Thymus (tissue), 11 donors: ENCODE results near the gene IL2RG. TPM values are rescaled to one million over a fixed set of nuclear protein-coding genes. Genes with fewer than 3 reads are reported as not detected.
A peak's percentile ranks its signal among the peaks of the same experiment; 100 is the strongest.

Source experiments
- DNase-seq, 9 donors: peaks; one replicate each; pipeline ENCODE4 v3.0.0-alpha.2; 2013; ENCODE audit warnings: low spot score in 9 of 9, low read depth in 6 of 9, missing footprints in 1 of 9
- H3K27ac ChIP-seq, 2 donors: one replicate each; pipeline ENCODE4 v1.5.1; 2013; ENCODE audit warnings: control low read depth in 1 of 2, low read depth in 1 of 2, low read length in 1 of 2, mild to moderate bottlenecking in 1 of 2, moderate library complexity in 1 of 2
- H3K27me3 ChIP-seq, 2 donors: one replicate each; pipeline ENCODE4 v1.5.1; 2013; ENCODE audit warnings: low read length in 1 of 2; ENCODE audit not compliant: control insufficient read depth in 2 of 2, insufficient read depth in 1 of 2
- H3K36me3 ChIP-seq, 2 donors: one replicate each; pipeline ENCODE4 v1.5.1; 2013; ENCODE audit warnings: low read length in 1 of 2, mild to moderate bottlenecking in 1 of 2, moderate library complexity in 1 of 2; ENCODE audit not compliant: control insufficient read depth in 2 of 2, insufficient read depth in 2 of 2
- H3K4me1 ChIP-seq, 2 donors: one replicate each; pipeline ENCODE4 v1.5.1; 2013; ENCODE audit warnings: low read length in 2 of 2; ENCODE audit not compliant: control insufficient read depth in 2 of 2, insufficient read depth in 2 of 2
- H3K4me3 ChIP-seq, 2 donors: one replicate each; pipeline ENCODE4 v1.5.1; 2013; ENCODE audit warnings: low read length in 2 of 2, control low read depth in 1 of 2, mild to moderate bottlenecking in 1 of 2
- H3K9me3 ChIP-seq, 2 donors: one replicate each; pipeline ENCODE4 v1.5.1; 2013; ENCODE audit warnings: low read length in 1 of 2, mild to moderate bottlenecking in 1 of 2; ENCODE audit not compliant: control insufficient read depth in 2 of 2, insufficient read depth in 1 of 2
- WGBS: extraction: QIAGEN DNeasy Blood & Tissue Kit; methylation state at CpG from one replicate; pipeline ENCODE4 v1.1.7; 2013; 5-methylcytosine and 5-hydroxymethylcytosine counted together
- polyA plus RNA-seq: library from polyadenylated mRNA; stranded (reverse); fragments of 200-250 nt; gene quantifications from one replicate; pipeline ENCODE4 v1.2.3, GENCODE V29; 2013
- total RNA-seq: library from RNA; stranded (reverse); fragments of 120-200 nt; gene quantifications from one replicate; pipeline ENCODE4 v1.2.4, GENCODE V29; 2013
- donor health status: healthy.

IL2RG gene
- total and polyA plus RNA-seq, 2 donors = 91.6 to 197 TPM

DNA sequence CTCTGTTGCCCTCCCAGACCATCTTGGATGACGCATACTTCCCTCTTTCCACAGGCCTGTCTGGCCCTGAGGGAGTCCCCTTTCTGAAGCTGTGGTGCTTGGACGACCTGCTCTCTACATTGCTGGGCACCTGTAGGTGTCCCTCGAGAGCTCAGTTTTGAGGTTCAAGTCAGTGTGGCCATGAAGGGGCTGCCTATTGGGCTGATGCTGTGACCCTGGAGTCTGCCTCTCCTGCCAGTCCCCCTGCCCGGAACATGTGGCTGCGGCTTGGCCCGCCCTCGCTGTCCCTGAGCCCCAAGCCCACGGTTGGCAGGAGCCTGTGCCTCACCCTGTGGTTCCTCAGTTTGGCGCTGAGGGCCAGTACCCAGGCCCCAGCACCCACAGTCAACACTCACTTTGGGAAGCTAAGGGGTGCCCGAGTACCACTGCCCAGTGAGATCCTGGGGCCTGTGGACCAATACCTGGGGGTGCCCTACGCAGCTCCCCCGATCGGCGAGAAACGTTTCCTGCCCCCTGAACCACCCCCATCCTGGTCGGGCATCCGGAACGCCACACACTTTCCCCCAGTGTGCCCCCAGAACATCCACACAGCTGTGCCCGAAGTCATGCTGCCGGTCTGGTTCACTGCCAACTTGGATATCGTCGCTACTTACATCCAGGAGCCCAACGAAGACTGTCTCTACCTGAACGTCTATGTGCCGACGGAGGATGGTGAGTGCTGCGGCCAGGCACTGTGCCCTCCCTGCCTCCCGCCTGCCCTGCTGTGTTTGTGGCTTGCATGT is 36.3 kb upstream of the IL2RG start:
- Histone ChIP-seq H3K27me3 (no peaks in the 10 kb centered on the region), H3K36me3 (peaks cover 0 to 3% of the 10 kb centered on the region in 2 donors), H3K9me3 (no peaks in the 10 kb centered on the region), H3K27ac (no peak overlapping the region), H3K4me3 (no peak overlapping the region), H3K4me1 (peaks cover 0 to 16% of the 10 kb centered on the region in 2 donors)
- WGBS = 95% methylated on average over 28 of the region's 28 CpGs
- no peak for DNase-seq

DNA sequence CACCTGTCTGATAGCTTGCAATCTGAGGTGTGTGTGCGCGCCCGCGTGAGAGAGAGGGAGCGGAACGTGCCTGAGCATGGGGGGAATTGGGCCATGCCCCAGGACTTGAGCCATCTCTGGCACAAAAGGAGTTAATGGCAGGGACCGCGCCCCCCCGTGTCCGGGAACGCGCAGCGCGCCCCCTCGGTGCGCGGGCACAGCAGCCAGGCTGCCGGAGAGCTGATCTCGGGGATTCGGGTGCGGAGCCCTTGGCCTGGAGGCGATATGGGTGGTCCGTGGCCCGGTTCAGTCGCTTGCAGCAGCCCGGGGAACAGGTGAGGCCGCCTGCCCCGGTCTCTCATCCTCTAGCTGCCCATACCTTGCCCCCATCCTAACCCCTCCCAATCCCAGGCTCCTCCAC is 33.3 kb upstream of the IL2RG start, which contains the start of gene NLGN3:
NLGN3 (plus strand) TSS at position 191 of the 400 bp plus-strand sequence. CDS start 2,909 bp downstream, outside the sequence.
- Histone ChIP-seq H3K27me3 (no peaks in the 10 kb centered on the region), H3K4me3 (no peak within 1 kb of the TSS), H3K4me1 (peaks cover 0 to 19% of the 10 kb centered on the region in 2 donors), H3K9me3 (no peaks in the 10 kb centered on the region), H3K36me3 (peaks cover 12 to 23% of the 10 kb centered on the region in 2 donors), H3K27ac (no peak within 1 kb of the TSS)
- WGBS = 64% methylated on average over 28 of the region's 28 CpGs
- no peak for DNase-seq

GRCh38 chrX:71143508-71143907 is 32.1 kb upstream of the IL2RG start:
- 88% methylated on average over 6 of the region's 6 CpGs for WGBS
- Histone ChIP-seq H3K27me3 (no peaks in the 10 kb centered on the region), H3K9me3 (no peaks in the 10 kb centered on the region), H3K4me3 (no peak overlapping the region), H3K4me1 (peaks cover 0 to 19% of the 10 kb centered on the region in 2 donors), H3K36me3 (peaks cover 22 to 28% of the 10 kb centered on the region in 2 donors), H3K27ac (no peak overlapping the region)
- no peak for DNase-seq

- no peak for DNase-seq
- 96% methylated on average over 6 of the region's 6 CpGs for WGBS
- H3K27me3 ChIP-seq = no peaks in the 10 kb centered on the region
- no peak overlapping the region for H3K4me3 ChIP-seq
- peaks cover 0 to 7% of the 10 kb centered on the region in 2 donors for H3K4me1 ChIP-seq
- peak overlapping the region in 1 of 2 donors; percentile 24 for H3K27ac ChIP-seq
- peaks cover 47 to 56% of the 10 kb centered on the region in 2 donors for H3K36me3 ChIP-seq
- no peaks in the 10 kb centered on the region for H3K9me3 ChIP-seq
Measured at GRCh38 chrX:71140440-71140839, 29.1 kb upstream of the IL2RG start.

DNA sequence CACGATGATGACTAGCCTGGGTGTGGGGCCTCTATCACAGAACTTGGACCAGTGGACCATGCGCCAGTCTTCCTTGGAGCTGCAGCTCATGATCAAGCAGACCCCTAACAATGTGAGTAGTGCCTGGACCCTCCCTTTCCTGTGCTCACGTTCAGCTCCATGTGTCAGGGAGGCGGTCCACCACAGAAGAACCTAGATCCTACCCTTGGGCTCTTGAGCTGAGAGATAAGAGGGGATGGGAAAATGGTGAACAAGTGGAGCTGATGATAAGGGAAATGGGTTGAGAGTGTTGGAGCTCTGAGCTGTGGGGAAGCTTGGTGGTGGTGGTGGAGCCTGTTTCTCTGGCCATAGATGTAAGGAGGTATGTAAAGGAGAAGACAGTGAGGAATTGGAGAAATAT is 20.1 kb upstream of the IL2RG start:
- Histone ChIP-seq H3K4me3 (no peak overlapping the region), H3K9me3 (no peaks in the 10 kb centered on the region), H3K27me3 (no peaks in the 10 kb centered on the region), H3K4me1 (peaks cover 0 to 5% of the 10 kb centered on the region in 2 donors), H3K27ac (no peak overlapping the region), H3K36me3 (peaks cover 79 to 84% of the 10 kb centered on the region in 2 donors)
- DNase-seq = no peak
- 99% methylated on average over 4 of the region's 4 CpGs for WGBS

DNA sequence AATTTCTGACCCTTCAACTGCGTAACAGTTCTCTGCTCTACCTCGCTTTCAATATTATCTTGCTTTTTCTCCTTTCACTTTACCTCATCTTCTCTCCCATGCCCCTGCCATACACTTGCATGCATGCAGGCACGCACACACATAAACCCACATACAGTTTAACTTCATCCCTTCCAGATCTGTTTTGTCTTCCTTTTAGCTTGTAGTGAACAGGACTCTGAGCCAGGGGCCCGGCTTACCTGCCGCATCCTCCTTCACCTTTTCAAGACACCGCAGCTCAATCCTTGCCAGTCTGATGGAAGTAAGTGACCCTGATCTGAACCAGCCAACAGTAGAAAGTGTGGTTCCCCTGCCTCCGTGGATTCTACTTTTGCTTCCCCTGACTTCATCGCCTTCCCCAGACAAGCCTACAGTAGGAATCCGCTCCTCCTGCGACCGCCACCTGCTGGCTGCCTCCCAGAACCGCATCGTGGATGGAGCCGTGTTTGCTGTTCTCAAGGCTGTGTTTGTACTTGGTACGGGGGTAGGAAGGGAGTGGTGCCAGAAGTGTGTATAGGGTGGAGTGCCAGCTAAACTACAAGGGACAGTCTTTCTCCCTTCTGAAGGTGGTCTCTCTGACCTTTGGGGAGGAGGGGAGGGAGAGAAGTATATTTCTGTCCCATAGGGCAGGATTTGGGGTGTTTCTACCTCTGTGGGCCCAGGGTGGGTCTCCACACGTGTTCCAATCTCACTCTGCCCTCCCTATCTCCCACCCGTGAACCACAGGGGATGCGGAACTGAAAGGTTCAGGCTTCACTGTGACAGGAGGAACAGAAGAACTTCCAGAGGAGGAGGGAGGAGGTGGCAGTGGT is 17.8 kb upstream of the IL2RG start:
- H3K9me3 ChIP-seq = no peaks in the 10 kb centered on the region
- H3K4me3 ChIP-seq = no peak overlapping the region
- WGBS = 43% methylated on average over 18 of the region's 18 CpGs
- H3K36me3 ChIP-seq = peaks cover 82 to 84% of the 10 kb centered on the region in 2 donors
- peaks cover 0 to 5% of the 10 kb centered on the region in 2 donors for H3K4me1 ChIP-seq
- DNase-seq = peak in 7 of 9 donors; percentile 45 to 86 (median 65)
- peak overlapping the region in 1 of 2 donors; percentile 42 for H3K27ac ChIP-seq
- no peaks in the 10 kb centered on the region for H3K27me3 ChIP-seq

DNA sequence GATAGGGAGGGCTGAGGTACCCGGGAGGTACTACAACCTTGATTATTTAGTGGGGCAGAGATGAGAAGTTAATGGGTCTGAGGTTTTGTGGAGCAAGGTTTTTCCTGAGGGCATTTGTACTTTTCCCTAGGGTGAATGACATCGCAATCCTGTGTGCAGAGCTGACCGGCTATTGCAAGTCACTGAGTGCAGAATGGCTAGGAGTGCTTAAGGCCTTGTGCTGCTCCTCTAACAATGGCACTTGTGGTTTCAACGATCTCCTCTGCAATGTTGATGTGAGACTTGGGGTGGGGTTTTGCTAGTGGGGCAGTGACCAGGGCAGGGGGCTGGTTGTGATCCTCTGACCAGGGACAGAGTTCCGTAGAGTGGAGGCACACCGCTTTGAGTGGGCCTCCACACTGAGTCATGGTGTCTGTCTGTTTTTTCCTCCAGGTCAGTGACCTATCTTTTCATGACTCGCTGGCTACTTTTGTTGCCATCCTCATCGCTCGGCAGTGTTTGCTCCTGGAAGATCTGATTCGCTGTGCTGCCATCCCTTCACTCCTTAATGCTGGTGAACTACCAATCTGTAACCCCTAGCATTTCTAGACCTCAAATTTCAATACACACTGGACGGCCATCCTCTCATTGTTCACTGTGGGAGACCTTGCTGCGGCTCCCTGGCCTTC is 16.9 kb upstream of the IL2RG start:
- DNase-seq = no peak
- no peaks in the 10 kb centered on the region for H3K9me3 ChIP-seq
- peaks cover 0 to 5% of the 10 kb centered on the region in 2 donors for H3K4me1 ChIP-seq
- H3K4me3 ChIP-seq = no peak overlapping the region
- no peak overlapping the region for H3K27ac ChIP-seq
- 94% methylated on average over 12 of the region's 12 CpGs for WGBS
- H3K27me3 ChIP-seq = no peaks in the 10 kb centered on the region
- H3K36me3 ChIP-seq = peaks cover 82 to 88% of the 10 kb centered on the region in 2 donors

DNA sequence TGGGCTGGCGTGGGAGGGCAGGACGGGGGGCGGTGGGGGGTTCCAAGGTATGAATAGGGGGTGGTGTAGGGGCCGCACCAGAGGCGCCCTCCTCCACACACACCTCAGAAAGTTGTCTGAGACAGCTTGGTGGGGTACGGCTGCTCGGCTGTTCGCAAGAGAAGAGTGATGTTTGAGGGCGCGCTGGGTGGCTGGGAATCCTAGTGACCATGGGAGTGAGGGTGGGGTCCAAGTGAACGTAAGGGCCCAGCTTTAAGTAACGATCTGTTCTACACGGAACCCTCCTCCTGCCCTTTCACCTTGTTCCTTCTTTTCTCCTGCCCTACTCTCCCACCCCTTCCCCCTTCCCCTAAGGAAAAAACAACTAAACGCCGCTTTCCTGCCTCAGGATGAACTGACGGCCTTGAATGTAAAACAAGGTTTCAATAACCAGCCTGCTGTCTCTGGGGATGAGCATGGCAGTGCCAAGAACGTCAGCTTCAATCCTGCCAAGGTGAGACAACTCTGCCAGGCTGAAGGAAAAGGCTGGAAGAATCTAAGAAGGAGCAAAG is 7.7 kb upstream of the IL2RG start:
- H3K36me3 ChIP-seq = peaks cover 27 to 43% of the 10 kb centered on the region in 2 donors
- peak overlapping the region; percentile 72 to 74 for H3K27ac ChIP-seq
- WGBS = 8% methylated on average over 17 of the region's 17 CpGs
- no peaks in the 10 kb centered on the region for H3K27me3 ChIP-seq
- H3K4me3 ChIP-seq = peak overlapping the region; percentile 68 to 83
- H3K4me1 ChIP-seq = peaks cover 8 to 14% of the 10 kb centered on the region in 2 donors
- H3K9me3 ChIP-seq = no peaks in the 10 kb centered on the region
- DNase-seq = no peak
